ENCODE results near the gene GSTT2B. TPM values are rescaled to one million over a fixed set of nuclear protein-coding genes. Genes with fewer than 3 reads are reported as not detected.

Gene GSTT2B
- total and polyA plus RNA-seq, 10 of the 15 experiments (the other 5 are each of a cell fraction or from before 2014, with no cell fraction given), result 0.15 to 0.29 (median 0.21) TPM; not detected in 7

DNA sequence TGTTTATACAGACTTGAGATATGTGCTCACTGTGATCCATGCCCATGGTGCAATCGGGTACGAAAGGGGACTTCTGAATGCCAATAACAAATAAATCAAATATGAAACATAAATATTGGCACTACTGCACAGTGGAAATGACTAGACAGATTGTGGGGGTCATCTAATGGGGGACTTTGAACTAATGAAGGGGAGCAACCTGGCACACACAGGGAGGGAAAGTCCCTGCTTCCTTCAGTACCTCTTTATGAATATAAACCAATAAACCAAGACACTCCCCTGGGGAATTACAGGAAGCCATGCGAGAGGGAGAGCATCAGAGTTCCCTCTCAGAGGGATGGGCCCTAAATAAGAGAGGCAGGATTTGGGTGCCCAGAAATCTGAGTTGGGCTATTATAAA is 45.7 kb downstream of the GSTT2B start (continued):
- TF ChIP-seq ZNF24 (IDR thresholded peaks at IDR 0.05), result peak; percentile 82
- TF ChIP-seq PAX8 (IDR thresholded peaks at IDR 0.05), result no peak
- no peak for TF ChIP-seq NFXL1 (IDR thresholded peaks at IDR 0.05; ENCODE audit: borderline replicate concordance)

DNA sequence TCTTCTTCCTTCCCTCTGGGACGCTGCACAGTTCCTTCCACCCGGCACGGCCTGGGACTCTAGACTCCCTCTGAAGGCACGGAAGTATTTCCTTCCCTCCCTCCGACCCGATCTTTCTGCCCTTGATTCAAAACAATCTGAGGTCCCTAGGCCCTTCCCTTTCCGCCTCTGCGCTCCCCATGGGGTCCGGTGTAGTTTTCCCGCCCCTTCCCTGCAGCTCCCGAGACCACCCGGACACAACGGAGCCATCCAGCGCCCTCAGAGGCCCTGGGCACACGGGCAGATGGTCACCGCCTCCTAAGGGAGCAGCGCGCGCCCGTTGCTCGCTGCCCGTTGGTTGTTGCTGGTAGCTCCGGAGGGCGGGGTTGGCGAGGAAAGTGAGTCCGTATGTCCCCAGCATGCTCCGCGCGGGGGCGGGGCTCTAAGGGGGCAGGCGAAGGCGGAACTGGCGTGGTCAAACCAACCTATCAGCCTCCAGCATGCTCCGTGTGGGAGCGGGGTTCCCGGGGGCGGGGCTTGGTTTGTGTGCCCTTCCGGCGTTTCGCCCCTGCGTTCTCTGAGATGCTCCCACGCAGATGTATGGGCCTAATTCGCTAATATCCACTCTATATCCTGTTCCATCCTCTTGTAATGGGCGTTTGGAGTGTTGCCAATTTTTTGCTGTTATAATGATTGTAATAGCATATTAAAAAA is 47.2 kb downstream of the GSTT2B start:
- ChIA-PET RAD21 (ENCODE audit: unreplicated experiment) (interaction anchor here (1.0 to 2.5 kb wide), 5 partner anchors 20 to 99 kb away, joined by 3 to 16 read pairs (median 4); partner anchors contain the start of genes CABIN1, MIF and SLC2A11), SMC1A (ENCODE audit: uncharacterized antibody, unreplicated experiment) (interaction anchor here (1.1 to 2.2 kb wide), 3 partner anchors 20 to 333 kb away, joined by 3 to 14 read pairs (median 5); partner anchors contain the start of genes MIF and SLC2A11), CTCF (interaction anchor here (0.7 to 6.2 kb wide), 4 partner anchors 17 to 56 kb away, joined by 3 to 37 read pairs (median 4); partner anchors contain the start of genes MIF and SLC2A11), POLR2A (interaction anchor here (0.5 to 2.4 kb wide), 12 partner anchors 8 to 843 kb away, joined by 3 to 29 read pairs (median 4); partner anchors contain the start of genes MIF and SLC2A11)
- peak; percentile 94 for DNase-seq (ENCODE audit: low read depth, low spot score)
- Histone ChIP-seq H2AFZ (ENCODE audit: control insufficient read depth, low read depth, low read length) (peak overlapping the region; percentile 42), H3K27me3 (replicated peaks in 1 of 2; ENCODE audit: control insufficient read depth in 2 of 2, insufficient read depth in 2 of 2, low read length in 1 of 2) (no peaks in the 10 kb centered on the region), H3K27ac (ENCODE audit: control insufficient read depth, insufficient read depth) (peak overlapping the region; percentile 99), H3K4me2 (ENCODE audit: control insufficient read depth, insufficient read depth) (peak overlapping the region; percentile 79), H3K9me3 (replicated peaks; ENCODE audit: control insufficient read depth, insufficient read depth, low read length) (no peaks in the 10 kb centered on the region), H3K36me3 (ENCODE audit: control insufficient read depth in 2 of 2, insufficient read depth in 2 of 2, low read length in 1 of 2) (peaks cover 0 to 4% of the 10 kb centered on the region in 2 experiments; a peak in 1 of 4 replicates), H3K79me2 (ENCODE audit: control insufficient read depth, insufficient read depth, low read length) (peaks cover 7% of the 10 kb centered on the region), H3K9ac (ENCODE audit: control insufficient read depth, insufficient read depth, low read length) (peak overlapping the region; percentile 96), H4K20me1 (ENCODE audit: control insufficient read depth, insufficient read depth) (no peaks in the 10 kb centered on the region), H3K4me1 (ENCODE audit: control insufficient read depth, insufficient read depth, low read length) (peaks cover 2% of the 10 kb centered on the region; the same call in 1 of the 2 replicates), H3K4me3 (peak overlapping the region; percentile 73)
- in situ Hi-C loops (cut with MboI), result no loop called here
- WGBS (ENCODE audit: insufficient coverage, insufficient replicate concordance, low lambda C conversion rate, missing lambda C conversion rate), result 2% methylated on average over 41 of the region's 44 CpGs
- intact Hi-C loops (cut with micrococcal nuclease; ENCODE audit: unreplicated experiment), result no loop called here
- ATAC-seq, result peak; percentile 99
- FAIRE-seq, result peak; percentile 98
- no TSS peak for BruUV-seq (replicated peaks)
- TF ChIP-seq KAT2A (conservative IDR thresholded peaks at IDR 0.05; ENCODE audit: control insufficient read depth, low read depth, low read length) (no peak), NR2C2 (IDR thresholded peaks at IDR 0.05; ENCODE audit: borderline replicate concordance, control insufficient read depth, insufficient read length, low read depth) (no peak), RAD51 (IDR thresholded peaks at IDR 0.05) (no peak), STAT3 (IDR thresholded peaks at IDR 0.05; ENCODE audit: low read depth, low read length) (no peak), POLR2A (IDR thresholded peaks at IDR 0.05; ENCODE audit: low read depth, low read length) (peak; percentile 99), TCF12 (IDR thresholded peaks at IDR 0.05; ENCODE audit: low read depth, low read length) (no peak)
- TF ChIP-seq, protein P1, sequence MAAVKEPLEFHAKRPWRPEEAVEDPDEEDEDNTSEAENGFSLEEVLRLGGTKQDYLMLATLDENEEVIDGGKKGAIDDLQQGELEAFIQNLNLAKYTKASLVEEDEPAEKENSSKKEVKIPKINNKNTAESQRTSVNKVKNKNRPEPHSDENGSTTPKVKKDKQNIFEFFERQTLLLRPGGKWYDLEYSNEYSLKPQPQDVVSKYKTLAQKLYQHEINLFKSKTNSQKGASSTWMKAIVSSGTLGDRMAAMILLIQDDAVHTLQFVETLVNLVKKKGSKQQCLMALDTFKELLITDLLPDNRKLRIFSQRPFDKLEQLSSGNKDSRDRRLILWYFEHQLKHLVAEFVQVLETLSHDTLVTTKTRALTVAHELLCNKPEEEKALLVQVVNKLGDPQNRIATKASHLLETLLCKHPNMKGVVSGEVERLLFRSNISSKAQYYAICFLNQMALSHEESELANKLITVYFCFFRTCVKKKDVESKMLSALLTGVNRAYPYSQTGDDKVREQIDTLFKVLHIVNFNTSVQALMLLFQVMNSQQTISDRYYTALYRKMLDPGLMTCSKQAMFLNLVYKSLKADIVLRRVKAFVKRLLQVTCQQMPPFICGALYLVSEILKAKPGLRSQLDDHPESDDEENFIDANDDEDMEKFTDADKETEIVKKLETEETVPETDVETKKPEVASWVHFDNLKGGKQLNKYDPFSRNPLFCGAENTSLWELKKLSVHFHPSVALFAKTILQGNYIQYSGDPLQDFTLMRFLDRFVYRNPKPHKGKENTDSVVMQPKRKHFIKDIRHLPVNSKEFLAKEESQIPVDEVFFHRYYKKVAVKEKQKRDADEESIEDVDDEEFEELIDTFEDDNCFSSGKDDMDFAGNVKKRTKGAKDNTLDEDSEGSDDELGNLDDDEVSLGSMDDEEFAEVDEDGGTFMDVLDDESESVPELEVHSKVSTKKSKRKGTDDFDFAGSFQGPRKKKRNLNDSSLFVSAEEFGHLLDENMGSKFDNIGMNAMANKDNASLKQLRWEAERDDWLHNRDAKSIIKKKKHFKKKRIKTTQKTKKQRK (IDR thresholded peaks at IDR 0.05; ENCODE audit: low read depth, low read length), result no peak
- TF ChIP-seq, protein P2, sequence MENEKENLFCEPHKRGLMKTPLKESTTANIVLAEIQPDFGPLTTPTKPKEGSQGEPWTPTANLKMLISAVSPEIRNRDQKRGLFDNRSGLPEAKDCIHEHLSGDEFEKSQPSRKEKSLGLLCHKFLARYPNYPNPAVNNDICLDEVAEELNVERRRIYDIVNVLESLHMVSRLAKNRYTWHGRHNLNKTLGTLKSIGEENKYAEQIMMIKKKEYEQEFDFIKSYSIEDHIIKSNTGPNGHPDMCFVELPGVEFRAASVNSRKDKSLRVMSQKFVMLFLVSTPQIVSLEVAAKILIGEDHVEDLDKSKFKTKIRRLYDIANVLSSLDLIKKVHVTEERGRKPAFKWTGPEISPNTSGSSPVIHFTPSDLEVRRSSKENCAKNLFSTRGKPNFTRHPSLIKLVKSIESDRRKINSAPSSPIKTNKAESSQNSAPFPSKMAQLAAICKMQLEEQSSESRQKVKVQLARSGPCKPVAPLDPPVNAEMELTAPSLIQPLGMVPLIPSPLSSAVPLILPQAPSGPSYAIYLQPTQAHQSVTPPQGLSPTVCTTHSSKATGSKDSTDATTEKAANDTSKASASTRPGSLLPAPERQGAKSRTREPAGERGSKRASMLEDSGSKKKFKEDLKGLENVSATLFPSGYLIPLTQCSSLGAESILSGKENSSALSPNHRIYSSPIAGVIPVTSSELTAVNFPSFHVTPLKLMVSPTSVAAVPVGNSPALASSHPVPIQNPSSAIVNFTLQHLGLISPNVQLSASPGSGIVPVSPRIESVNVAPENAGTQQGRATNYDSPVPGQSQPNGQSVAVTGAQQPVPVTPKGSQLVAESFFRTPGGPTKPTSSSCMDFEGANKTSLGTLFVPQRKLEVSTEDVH (IDR thresholded peaks at IDR 0.05; ENCODE audit: low read depth, partially characterized antibody), result peak; percentile 82
- TF ChIP-seq, protein P3, sequence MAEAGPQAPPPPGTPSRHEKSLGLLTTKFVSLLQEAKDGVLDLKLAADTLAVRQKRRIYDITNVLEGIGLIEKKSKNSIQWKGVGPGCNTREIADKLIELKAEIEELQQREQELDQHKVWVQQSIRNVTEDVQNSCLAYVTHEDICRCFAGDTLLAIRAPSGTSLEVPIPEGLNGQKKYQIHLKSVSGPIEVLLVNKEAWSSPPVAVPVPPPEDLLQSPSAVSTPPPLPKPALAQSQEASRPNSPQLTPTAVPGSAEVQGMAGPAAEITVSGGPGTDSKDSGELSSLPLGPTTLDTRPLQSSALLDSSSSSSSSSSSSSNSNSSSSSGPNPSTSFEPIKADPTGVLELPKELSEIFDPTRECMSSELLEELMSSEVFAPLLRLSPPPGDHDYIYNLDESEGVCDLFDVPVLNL (IDR thresholded peaks at IDR 0.05; ENCODE audit: low read depth, low read length), result 0 out of 2 replicates have a peak, but pooled peaks have one; percentile 43
